GM18519 (cell line): ENCODE data around the gene CHN1.

Source experiments
- ATAC-seq: cut with Tn5 transposase; IDR thresholded peaks from one replicate; pipeline ENCODE4 v1.9.1; 2021; ENCODE audit warnings: mild to moderate bottlenecking, moderate library complexity; ENCODE audit not compliant: unreplicated experiment, low FRiP score

The CHN1 gene

DNA sequence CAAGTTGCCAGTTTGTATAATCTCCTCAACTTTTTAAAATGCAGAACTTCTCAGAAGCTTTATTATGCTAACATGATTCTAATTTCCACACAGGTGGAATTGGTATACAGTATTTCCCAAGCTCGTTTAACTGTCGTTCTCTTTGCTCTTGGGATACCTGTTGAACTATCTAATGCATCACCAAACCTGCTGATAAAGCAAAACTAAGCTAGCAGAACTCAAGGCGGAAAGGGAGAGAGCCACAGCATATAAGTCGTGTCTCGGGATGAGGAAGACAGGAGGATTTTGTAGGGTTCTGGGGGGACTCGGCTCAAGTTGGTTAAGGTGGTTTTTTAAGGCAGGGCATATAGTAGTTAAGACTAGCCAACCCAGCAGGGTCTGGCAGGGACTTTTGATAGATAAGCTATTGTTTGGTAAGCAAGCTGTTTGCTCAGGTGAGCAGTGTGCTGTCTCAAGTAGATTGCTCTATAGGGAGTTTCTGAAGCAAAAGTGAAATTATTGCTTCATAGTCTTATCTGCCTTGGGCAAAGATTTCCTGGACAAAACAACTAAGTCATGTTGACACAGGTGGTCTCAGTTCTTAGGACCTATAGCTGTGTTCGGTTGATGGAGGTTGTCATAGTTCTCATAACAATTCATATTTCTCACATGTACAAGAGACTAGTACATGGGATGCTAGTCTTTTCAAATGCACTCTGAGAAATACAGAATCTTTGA, 212.7 kb downstream of the CHN1 start:
- ATAC-seq: no peak

GRCh38 chr2:174791746-174792280, 213.4 kb downstream of the CHN1 start:
- no peak for ATAC-seq

DNA sequence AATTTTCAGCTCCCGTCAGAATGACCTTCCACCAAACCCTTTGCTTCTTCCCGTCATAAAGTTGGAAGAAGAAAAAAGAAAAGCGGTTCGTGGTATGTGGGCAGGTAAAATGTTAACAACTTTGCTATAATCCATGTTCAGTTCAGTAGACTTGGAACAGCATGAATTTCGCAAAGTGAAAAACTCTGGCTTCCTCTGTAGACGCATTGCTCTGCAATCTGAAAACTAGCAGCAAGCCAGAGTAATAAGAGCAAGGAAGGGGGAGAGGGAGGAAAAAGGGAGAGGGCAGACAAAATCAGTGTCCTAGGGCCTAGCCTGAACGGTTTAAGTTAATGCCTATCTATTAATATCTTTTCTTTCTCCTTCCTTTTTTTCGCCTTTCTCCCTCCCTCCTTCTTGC, 214.2 kb downstream of the CHN1 start:
- ATAC-seq: no peak

- no peak for ATAC-seq
Observed at GRCh38 chr2:174789001-174789400, 216.2 kb downstream of the CHN1 start.

GRCh38 chr2:174788291-174788929, 216.8 kb downstream of the CHN1 start:
- ATAC-seq: no peak

DNA sequence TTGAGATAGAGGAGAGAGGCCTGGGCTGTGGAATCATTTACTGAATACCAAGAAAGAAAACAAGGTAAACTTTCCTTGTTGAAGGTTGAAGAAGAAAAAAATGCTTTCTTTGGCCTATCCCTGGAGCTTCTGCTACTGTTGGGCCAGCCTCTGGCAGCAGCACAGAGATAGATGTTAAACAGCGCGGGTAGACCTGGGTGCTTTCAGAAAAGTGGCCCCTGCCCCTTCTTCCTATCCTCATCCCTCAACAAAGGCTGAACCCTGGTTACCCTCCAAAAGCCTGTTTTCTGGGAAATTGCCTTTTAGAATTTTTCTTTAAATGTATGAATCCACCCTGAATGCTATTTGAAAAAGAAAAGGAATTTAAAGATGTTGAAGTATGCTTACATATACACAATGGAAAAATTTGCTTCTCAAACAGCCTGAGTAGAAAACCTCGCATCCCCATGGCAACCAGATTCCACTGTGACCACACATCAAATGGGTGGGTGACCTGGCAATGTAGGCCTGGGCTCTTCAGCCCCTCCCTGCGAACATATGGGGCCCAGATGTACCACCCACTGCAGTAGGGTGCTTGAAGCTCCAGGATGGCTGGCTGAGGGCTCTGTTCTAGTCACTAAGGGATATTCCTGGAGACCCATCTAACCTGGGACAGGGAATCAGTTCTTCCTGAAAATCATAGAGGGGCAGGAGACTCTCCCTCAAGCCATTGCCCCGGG, 217.5 kb downstream of the CHN1 start:
- no peak for ATAC-seq

DNA sequence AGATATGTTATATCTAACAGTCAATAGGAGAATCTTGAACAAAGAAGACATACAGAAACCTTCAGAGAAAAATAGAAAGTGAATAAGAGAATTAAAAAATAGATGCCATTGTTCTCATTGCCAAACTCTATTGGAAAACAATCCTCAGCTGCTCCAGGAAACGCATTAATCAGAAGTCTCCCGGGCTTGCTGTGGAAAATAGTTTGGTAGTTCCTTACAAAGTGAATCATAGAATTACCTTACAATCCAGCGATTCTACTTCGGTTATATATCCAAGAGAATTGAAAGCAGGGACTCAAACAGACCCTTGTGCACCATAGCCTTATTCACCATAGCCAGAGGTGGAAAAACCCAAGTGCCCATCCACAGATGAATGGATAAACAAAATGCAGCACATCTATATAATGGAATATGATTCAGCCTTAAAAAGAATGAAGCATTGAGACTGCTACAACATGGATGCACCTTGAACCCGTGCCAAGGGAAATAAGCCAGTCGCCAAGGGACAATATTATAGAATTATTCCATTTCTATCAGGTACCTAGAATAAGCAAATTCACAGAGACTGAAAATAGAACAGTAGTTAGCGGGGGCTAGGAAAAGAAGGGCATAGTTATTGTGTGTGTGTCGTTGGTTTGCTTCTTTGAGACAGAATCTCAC, 219.0 kb downstream of the CHN1 start:
- no peak for ATAC-seq

- no peak for ATAC-seq
Observed at GRCh38 chr2:174785481-174785880, 219.7 kb downstream of the CHN1 start.

DNA sequence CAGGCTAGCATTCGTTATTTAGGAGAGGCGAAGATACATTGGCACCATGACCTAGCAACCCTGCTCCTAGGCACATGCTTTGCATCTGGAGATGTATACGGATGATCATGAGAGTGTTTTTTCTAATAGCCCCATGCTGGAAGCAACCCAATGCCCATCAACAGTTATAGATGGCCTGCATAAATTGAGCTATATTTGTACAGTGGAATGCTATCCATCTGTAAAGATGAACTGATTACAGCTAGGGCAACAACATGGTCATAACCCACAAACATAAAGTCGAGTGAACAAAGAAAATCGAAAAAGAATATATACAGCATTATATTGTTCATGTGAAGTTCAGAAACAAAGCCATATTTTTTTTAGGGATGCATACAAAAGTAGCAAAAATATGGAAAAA, 220.3 kb downstream of the CHN1 start:
- ATAC-seq: no peak

DNA sequence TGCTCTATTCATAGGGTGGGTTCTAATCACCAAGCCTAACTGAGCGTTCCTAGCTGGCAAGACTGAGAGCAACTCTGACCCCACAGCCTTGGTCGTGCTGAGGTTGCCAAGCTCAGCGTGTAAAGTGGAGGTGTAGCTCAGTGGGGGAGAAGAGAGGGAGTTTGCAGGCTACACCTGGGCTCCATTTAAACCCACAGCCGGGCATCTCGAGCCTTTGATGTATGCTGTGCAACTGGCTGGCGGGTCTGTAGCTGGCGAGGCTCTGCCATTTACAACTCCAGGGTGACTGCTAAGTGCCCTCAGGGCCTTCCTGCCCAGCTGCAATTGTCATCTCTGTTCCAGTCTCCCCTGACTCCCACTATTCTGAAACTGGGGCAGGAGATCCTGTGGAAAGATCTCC, 220.9 kb downstream of the CHN1 start:
- ATAC-seq: no peak

GRCh38 chr2:174781996-174782395, 223.2 kb downstream of the CHN1 start:
- ATAC-seq: no peak

- ATAC-seq: no peak
Observed at GRCh38 chr2:174781298-174781697, 223.9 kb downstream of the CHN1 start.

- no peak for ATAC-seq
Observed at GRCh38 chr2:174780856-174781255, 224.3 kb downstream of the CHN1 start.

GRCh38 chr2:174780191-174780840, 224.9 kb downstream of the CHN1 start:
- no peak for ATAC-seq

DNA sequence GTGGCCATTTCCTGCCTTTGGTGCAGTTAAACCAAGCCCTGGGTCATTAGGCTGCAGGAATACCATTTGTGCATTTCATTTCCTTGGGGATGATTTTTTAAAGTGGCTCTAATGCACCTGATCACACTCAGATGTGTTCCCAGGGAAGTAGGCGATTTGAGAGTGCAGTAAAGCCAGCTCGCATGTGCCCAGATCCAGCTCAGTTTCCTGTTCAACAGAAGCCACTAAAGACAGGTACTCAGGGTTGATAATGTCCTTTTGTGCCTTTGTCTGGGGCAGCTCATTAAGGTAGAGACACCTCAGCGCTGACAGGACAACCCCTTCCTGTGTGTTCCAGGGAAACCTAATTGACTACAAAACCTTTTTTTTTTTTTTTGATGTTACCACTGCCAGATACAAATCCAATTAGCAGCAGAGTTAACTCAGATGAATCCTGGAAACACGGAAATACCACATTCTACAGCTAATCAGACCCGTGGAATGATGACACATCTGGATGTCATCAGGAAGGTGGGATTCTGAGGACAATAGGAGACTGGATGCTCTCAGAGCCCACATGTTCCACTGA, 225.7 kb downstream of the CHN1 start:
- ATAC-seq: no peak

GRCh38 chr2:174778085-174778981, 226.8 kb downstream of the CHN1 start:
- peak; percentile 76 for ATAC-seq

DNA sequence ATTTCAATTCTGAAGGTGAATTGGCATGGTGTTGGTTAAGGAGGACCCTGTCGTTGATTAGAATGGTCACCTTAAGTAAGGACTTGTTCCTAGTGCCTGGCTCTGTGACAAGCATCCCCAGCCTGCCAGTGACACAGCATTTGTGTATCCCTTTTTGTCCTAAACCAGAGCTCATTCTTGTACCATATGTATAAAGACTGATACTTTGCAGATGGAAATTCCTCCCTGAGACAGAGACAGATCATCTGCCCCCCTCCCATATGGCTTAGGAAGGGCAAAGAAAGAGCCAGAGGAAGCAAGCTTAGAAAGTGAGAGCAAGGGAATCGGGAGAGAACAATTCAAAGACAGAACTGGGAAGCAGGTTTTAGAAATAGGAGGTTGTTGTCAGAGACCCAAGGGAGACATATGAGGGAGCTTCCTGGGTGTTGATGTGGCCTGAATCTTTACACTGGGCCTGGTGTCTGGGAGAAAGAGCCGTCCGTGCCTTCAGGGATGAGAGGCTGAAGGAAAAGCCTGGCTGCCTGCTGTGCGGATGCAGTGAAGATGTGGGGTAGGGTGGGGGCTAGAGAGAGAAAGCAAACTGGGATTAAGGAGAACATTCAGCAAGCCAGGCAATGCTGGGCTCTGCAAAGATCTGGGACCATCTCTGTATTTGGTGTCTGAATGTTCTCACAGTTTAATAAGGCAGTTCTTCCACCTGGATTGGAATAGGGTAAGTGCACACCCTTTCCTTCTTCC, 227.7 kb downstream of the CHN1 start:
- no peak for ATAC-seq

GRCh38 chr2:174776675-174777074, 228.5 kb downstream of the CHN1 start:
- no peak for ATAC-seq
